ENCODE measurements around the gene KRTAP4-5. TPM values are rescaled to one million over a fixed set of nuclear protein-coding genes. Genes with fewer than 3 reads are reported as not detected.
"Not testable (repeated sequence)": the region's sequence is repeated elsewhere in the genome, so short reads cannot be mapped to it uniquely, and the experiment has no call there.

KRTAP4-5 gene
- polyA plus RNA-seq (2011; rRNA removed) (not detected in 2 replicates), polyA minus RNA-seq (2011; rRNA and poly(A)+ RNA removed) (not detected in 2 replicates)

GRCh38 chr17:41149652-41149985 is at the start of gene KRTAP4-5:
Gene KRTAP4-5 (minus strand): TSS chr17:41149825. CDS start chr17:41149767, 58 bp downstream.
- DNase-seq (ENCODE audit: low read depth, low spot score): no peak
- CTCF ChIA-PET: no interaction called here
- no peak for TF ChIP-seq CTCF (IDR thresholded peaks at IDR 0.05; ENCODE audit: low read depth, low read length)
- no peaks in the 10 kb centered on the region for H3K9me3 ChIP-seq (ENCODE audit: control insufficient read depth, insufficient read depth, low read length)
- POLR2A ChIA-PET: no interaction called here
- no peak within 1 kb of the TSS for H3K27ac ChIP-seq (ENCODE audit: low read depth, low read length)
- H3K27me3 ChIP-seq (ENCODE audit: control insufficient read depth, insufficient read depth, low read length): no peaks in the 10 kb centered on the region
- no peak within 1 kb of the TSS for H3K4me3 ChIP-seq (ENCODE audit: low read depth, low read length)

GRCh38 chr17:41196068-41196467 is 46.4 kb upstream of the KRTAP4-5 start:
- Histone ChIP-seq H3K4me3 (ENCODE audit: low read depth, low read length) (no peak overlapping the region), H3K9me3 (ENCODE audit: control insufficient read depth, insufficient read depth, low read length) (no peaks in the 10 kb centered on the region), H3K27me3 (ENCODE audit: control insufficient read depth, insufficient read depth, low read length) (no peaks in the 10 kb centered on the region), H3K27ac (ENCODE audit: low read depth, low read length) (no peak overlapping the region)
- POLR2A ChIA-PET: no interaction called here
- CTCF ChIA-PET: no interaction called here
- TF ChIP-seq CTCF (IDR thresholded peaks at IDR 0.05; ENCODE audit: low read depth, low read length): no peak
- no peak for DNase-seq (ENCODE audit: low read depth, low spot score)

- H3K27ac ChIP-seq (ENCODE audit: low read depth, low read length): no peak overlapping the region
- no peak overlapping the region for H3K4me3 ChIP-seq (ENCODE audit: low read depth, low read length)
- peaks cover 6% of the 10 kb centered on the region for H3K27me3 ChIP-seq (ENCODE audit: control insufficient read depth, insufficient read depth, low read length)
- no peak for DNase-seq (ENCODE audit: low read depth, low spot score)
- peaks cover 5% of the 10 kb centered on the region; the same call in 1 of the 2 replicates for H3K9me3 ChIP-seq (ENCODE audit: control insufficient read depth, insufficient read depth, low read length)
- TF ChIP-seq CTCF (IDR thresholded peaks at IDR 0.05; ENCODE audit: low read depth, low read length): no peak
- ChIA-PET CTCF (interaction anchor here (0.6 kb wide), 1 partner anchor 132 kb away, joined by 3 read pairs; no protein-coding TSS in a partner anchor), POLR2A (no interaction called here)
These were observed 40.7 kb upstream of the KRTAP4-5 start for GRCh38 chr17:41190328-41190727.

- H3K27me3 ChIP-seq (ENCODE audit: control insufficient read depth, insufficient read depth, low read length); POLR2A ChIA-PET; H3K4me3 ChIP-seq (ENCODE audit: low read depth, low read length); H3K27ac ChIP-seq (ENCODE audit: low read depth, low read length); H3K9me3 ChIP-seq (ENCODE audit: control insufficient read depth, insufficient read depth, low read length); DNase-seq (ENCODE audit: low read depth, low spot score): not testable (repeated sequence)
- CTCF ChIA-PET: interaction anchor here (0.6 kb wide), 1 partner anchor 132 kb away, joined by 3 read pairs; no protein-coding TSS in a partner anchor
These were observed 40.3 kb upstream of the KRTAP4-5 start, which contains the start of gene KRTAP9-1 for GRCh38 chr17:41189837-41190318. Gene KRTAP9-1 (plus strand): TSS chr17:41189887. CDS start chr17:41189887, 0 bp downstream.

GRCh38 chr17:41186872-41187271 is 37.2 kb upstream of the KRTAP4-5 start:
- ChIA-PET CTCF (no interaction called here), POLR2A (no interaction called here)
- no peak for DNase-seq (ENCODE audit: low read depth, low spot score)
- peaks cover 9% of the 10 kb centered on the region; the same call in 1 of the 2 replicates for H3K9me3 ChIP-seq (ENCODE audit: control insufficient read depth, insufficient read depth, low read length)
- peaks cover 6% of the 10 kb centered on the region for H3K27me3 ChIP-seq (ENCODE audit: control insufficient read depth, insufficient read depth, low read length)
- no peak for TF ChIP-seq CTCF (IDR thresholded peaks at IDR 0.05; ENCODE audit: low read depth, low read length)
- H3K4me3 ChIP-seq (ENCODE audit: low read depth, low read length): no peak overlapping the region
- H3K27ac ChIP-seq (ENCODE audit: low read depth, low read length): no peak overlapping the region
